GM19035 (cell line): ENCODE data around the gene EIF2S1.

Experiments
- ATAC-seq: cut with Tn5 transposase; IDR thresholded peaks from one replicate; pipeline ENCODE4 v1.9.1; 2021; ENCODE audit not compliant: unreplicated experiment

EIF2S1 gene

GRCh38 chr14:67435603-67436002, 75.5 kb downstream of the EIF2S1 start:
- ATAC-seq: no peak
